Retinal pigment epithelial cell (primary cell): ENCODE data around the gene CFAP299.

Experiments used
- DNase-seq: peaks from one replicate; pipeline ENCODE4 v3.0.0-alpha.2; 2010; ENCODE audit warnings: low read depth
- H3K4me3 ChIP-seq: 2 replicates; pipeline ENCODE4 v1.5.1; 2011; ENCODE audit warnings: mild to moderate bottlenecking, low read length, control low read depth, moderate library complexity
- CTCF ChIP-seq: conservative IDR thresholded peaks from 2 replicates; pipeline ENCODE4 v1.5.1; 2011; ENCODE audit warnings: low read depth, low read length, control low read depth, inconsistent platforms

Gene CFAP299

GRCh38 chr4:80495865-80496264 is 160.3 kb downstream of the CFAP299 start:
- TF ChIP-seq CTCF: no peak
- DNase-seq: no peak

GRCh38 chr4:80498725-80499124 is 163.2 kb downstream of the CFAP299 start:
- no peak for TF ChIP-seq CTCF
- H3K4me3 ChIP-seq: no peak overlapping the region
- DNase-seq: no peak

More at GRCh38 chr4:80495865-80496264, 160.3 kb downstream of the CFAP299 start:
- no peak overlapping the region for H3K4me3 ChIP-seq

- no peak for DNase-seq
- no peak overlapping the region for H3K4me3 ChIP-seq
- no peak for TF ChIP-seq CTCF
These were observed 165.1 kb downstream of the CFAP299 start for GRCh38 chr4:80500613-80501012.

- DNase-seq: no peak
- no peak for TF ChIP-seq CTCF
- no peak overlapping the region for H3K4me3 ChIP-seq
These were observed 171.5 kb downstream of the CFAP299 start for GRCh38 chr4:80507077-80507476.

GRCh38 chr4:80507507-80507906 is 172.0 kb downstream of the CFAP299 start:
- DNase-seq: no peak
- TF ChIP-seq CTCF: no peak
- H3K4me3 ChIP-seq: no peak overlapping the region

- DNase-seq: no peak
- H3K4me3 ChIP-seq: no peak overlapping the region
- TF ChIP-seq CTCF: no peak
These were observed 180.0 kb downstream of the CFAP299 start for GRCh38 chr4:80515496-80515895.

- no peak for DNase-seq
- TF ChIP-seq CTCF: no peak
- no peak overlapping the region for H3K4me3 ChIP-seq
These were observed 185.9 kb downstream of the CFAP299 start for GRCh38 chr4:80521438-80521837.
